Inflammatory macrophage (primary cell): Measurements from ENCODE around the gene STARD13.
A peak's percentile ranks its signal among the peaks of the same experiment; 100 is the strongest.

Source experiments
- DNase-seq, 2 donors: peaks; one replicate each; pipeline ENCODE4 v3.0.0-alpha.2; 2020 to 2022

STARD13 gene

GRCh38 chr13:33109801-33110200 lies 175.8 kb downstream of the STARD13 start:
- DNase-seq, result no peak

- no peak for DNase-seq
These were observed 176.3 kb downstream of the STARD13 start for GRCh38 chr13:33109271-33109697.

GRCh38 chr13:33108620-33109019 lies 176.9 kb downstream of the STARD13 start:
- no peak for DNase-seq

- DNase-seq, result no peak
These were observed 178.2 kb downstream of the STARD13 start for GRCh38 chr13:33107361-33107760.

- no peak for DNase-seq
These were observed 178.7 kb downstream of the STARD13 start for GRCh38 chr13:33106656-33107360.

GRCh38 chr13:33105387-33106005 lies 180.1 kb downstream of the STARD13 start:
- DNase-seq, result peak; percentile 57 to 59

- no peak for DNase-seq
These were observed 182.1 kb downstream of the STARD13 start for GRCh38 chr13:33103457-33103856.

- no peak for DNase-seq
These were observed 183.7 kb downstream of the STARD13 start for GRCh38 chr13:33101835-33102234.

- DNase-seq, result no peak
These were observed 184.7 kb downstream of the STARD13 start for GRCh38 chr13:33100886-33101285.

GRCh38 chr13:33099860-33100259 lies 185.7 kb downstream of the STARD13 start:
- no peak for DNase-seq

GRCh38 chr13:33096886-33097605 lies 188.5 kb downstream of the STARD13 start:
- DNase-seq, result no peak

GRCh38 chr13:33092073-33092987 lies 193.2 kb downstream of the STARD13 start:
- DNase-seq, result no peak

- DNase-seq, result no peak
These were observed 194.2 kb downstream of the STARD13 start for GRCh38 chr13:33091415-33091774.

GRCh38 chr13:33090755-33091414 lies 194.7 kb downstream of the STARD13 start:
- DNase-seq, result no peak

- no peak for DNase-seq
These were observed 196.2 kb downstream of the STARD13 start for GRCh38 chr13:33089311-33089710.

- no peak for DNase-seq
These were observed 197.8 kb downstream of the STARD13 start for GRCh38 chr13:33087790-33088189.

- no peak for DNase-seq
These were observed 198.5 kb downstream of the STARD13 start for GRCh38 chr13:33087091-33087490.

- DNase-seq, result no peak
These were observed 202.5 kb downstream of the STARD13 start for GRCh38 chr13:33083054-33083453.

- no peak for DNase-seq
These were observed 203.9 kb downstream of the STARD13 start for GRCh38 chr13:33081666-33082065.

- no peak for DNase-seq
These were observed 204.5 kb downstream of the STARD13 start for GRCh38 chr13:33080972-33081590.

- peak; percentile 29 to 41 for DNase-seq
These were observed 205.6 kb downstream of the STARD13 start for GRCh38 chr13:33079960-33080359.

GRCh38 chr13:33078263-33078662 lies 207.3 kb downstream of the STARD13 start:
- no peak for DNase-seq
